NB4 (cell line): ENCODE measurements around the gene STAT5B.
"Not testable (repeated sequence)": the region's sequence is repeated elsewhere in the genome, so short reads cannot be mapped to it uniquely, and the experiment has no call there.

Source experiments
- DNase-seq: peaks from one replicate; pipeline ENCODE4 v3.0.0; 2010; ENCODE audit warnings: low read depth
- H3K4me3 ChIP-seq: one replicate; pipeline ENCODE4 v1.5.1; 2011; ENCODE audit warnings: mild to moderate bottlenecking, low read depth, low read length, moderate library complexity
- CTCF ChIP-seq: IDR thresholded peaks from one replicate; pipeline ENCODE4 v1.5.1; 2012; ENCODE audit warnings: low read depth, low read length
- MAX ChIP-seq: IDR thresholded peaks from 2 replicates; pipeline ENCODE4 v1.6.1; 2011; ENCODE audit warnings: low read depth, low read length
- MYC ChIP-seq: IDR thresholded peaks from 2 replicates; pipeline ENCODE4 v1.6.1; 2011; ENCODE audit warnings: low read depth, low read length
- POLR2A ChIP-seq: IDR thresholded peaks from 2 replicates; pipeline ENCODE4 v1.6.1; 2011; ENCODE audit warnings: mild to moderate bottlenecking; ENCODE audit not compliant: insufficient read length; ENCODE audit errors: extremely low read depth

Gene STAT5B

GRCh38 chr17:42247734-42248133 is 28.5 kb downstream of the STAT5B start:
- H3K4me3 ChIP-seq = peak overlapping the region; percentile 63
- DNase-seq = peak; percentile 67
- no peak for TF ChIP-seq POLR2A
- TF ChIP-seq MYC = no peak
- TF ChIP-seq CTCF = no peak
- TF ChIP-seq MAX = no peak

GRCh38 chr17:42246515-42246914 is 29.7 kb downstream of the STAT5B start:
- TF ChIP-seq POLR2A (no peak), CTCF (no peak), MYC (no peak), MAX (no peak)
- no peak overlapping the region for H3K4me3 ChIP-seq
- DNase-seq = peak; percentile 32

- DNase-seq, H3K4me3 ChIP-seq: not testable (repeated sequence)
These were observed 31.0 kb downstream of the STAT5B start for GRCh38 chr17:42245183-42245582.

GRCh38 chr17:42244116-42244515 is 32.1 kb downstream of the STAT5B start:
- H3K4me3 ChIP-seq, DNase-seq: not testable (repeated sequence)

- H3K4me3 ChIP-seq = no peak overlapping the region
- TF ChIP-seq MAX = no peak
- TF ChIP-seq CTCF = no peak
- TF ChIP-seq MYC = no peak
- no peak for TF ChIP-seq POLR2A
- DNase-seq = no peak
These were observed 32.7 kb downstream of the STAT5B start for GRCh38 chr17:42243493-42243982.

GRCh38 chr17:42241871-42242270 is 34.3 kb downstream of the STAT5B start:
- no peak for DNase-seq
- TF ChIP-seq POLR2A (no peak), MYC (no peak), MAX (no peak), CTCF (no peak)
- H3K4me3 ChIP-seq = no peak overlapping the region

GRCh38 chr17:42240863-42241262 is 35.3 kb downstream of the STAT5B start:
- not testable (repeated sequence) for H3K4me3 ChIP-seq, DNase-seq

- DNase-seq = no peak
- TF ChIP-seq MYC (no peak), CTCF (no peak), POLR2A (no peak), MAX (no peak)
- no peak overlapping the region for H3K4me3 ChIP-seq
These were observed 36.0 kb downstream of the STAT5B start for GRCh38 chr17:42240201-42240600.

GRCh38 chr17:42239576-42239975 is 36.6 kb downstream of the STAT5B start:
- not testable (repeated sequence) for DNase-seq, H3K4me3 ChIP-seq
